GM13977 (cell line): ENCODE results near the gene NUAK2.
"Not testable (repeated sequence)": the region's sequence is repeated elsewhere in the genome, so short reads cannot be mapped to it uniquely, and the experiment has no call there.

Experiments
- DNase-seq: peaks from one replicate; pipeline ENCODE4 v3.0.0; 2012; ENCODE audit warnings: low spot score
- in situ Hi-C: fragments of 300-500 bp; cut with MboI; formaldehyde crosslinking; loops from one replicate; pipeline ENCODE4 v1.12.0; 2022; ENCODE audit warnings: low sequenced_read_pairs, low pct_unique_long_range_greater_than_20kb, mixed read lengths, inconsistent platforms; ENCODE audit not compliant: unreplicated experiment
- TF ChIP-seq, protein P1 (sequence below): IDR thresholded peaks from 2 replicates; pipeline ENCODE4 v1.5.1; 2012; ENCODE audit warnings: mild to moderate bottlenecking, control low read depth; ENCODE audit not compliant: insufficient read depth; ENCODE audit errors: extremely low read depth, missing control alignments

The NUAK2 gene

DNA sequence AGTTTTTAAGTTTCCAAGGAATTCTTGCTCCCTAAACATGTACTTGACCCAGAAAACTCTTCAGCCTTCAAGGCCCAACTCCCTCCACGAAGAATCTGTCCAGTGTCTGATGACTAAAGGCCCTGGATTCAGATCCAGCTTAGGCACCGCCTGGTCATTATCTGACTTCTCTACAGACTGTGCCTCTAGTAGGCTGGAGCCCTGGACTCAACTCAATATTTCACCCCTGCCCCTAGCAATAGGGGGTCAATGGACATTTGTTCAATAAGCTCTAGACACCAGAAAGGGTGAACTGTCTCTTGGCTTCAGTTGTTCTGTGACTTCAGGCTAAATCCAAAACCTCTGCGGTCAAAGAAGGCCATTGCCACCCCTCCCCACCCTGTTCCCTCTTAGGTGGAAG, 34.5 kb downstream of the NUAK2 start:
- in situ Hi-C loops = no loop called here
- DNase-seq = no peak
- TF ChIP-seq, protein P1, sequence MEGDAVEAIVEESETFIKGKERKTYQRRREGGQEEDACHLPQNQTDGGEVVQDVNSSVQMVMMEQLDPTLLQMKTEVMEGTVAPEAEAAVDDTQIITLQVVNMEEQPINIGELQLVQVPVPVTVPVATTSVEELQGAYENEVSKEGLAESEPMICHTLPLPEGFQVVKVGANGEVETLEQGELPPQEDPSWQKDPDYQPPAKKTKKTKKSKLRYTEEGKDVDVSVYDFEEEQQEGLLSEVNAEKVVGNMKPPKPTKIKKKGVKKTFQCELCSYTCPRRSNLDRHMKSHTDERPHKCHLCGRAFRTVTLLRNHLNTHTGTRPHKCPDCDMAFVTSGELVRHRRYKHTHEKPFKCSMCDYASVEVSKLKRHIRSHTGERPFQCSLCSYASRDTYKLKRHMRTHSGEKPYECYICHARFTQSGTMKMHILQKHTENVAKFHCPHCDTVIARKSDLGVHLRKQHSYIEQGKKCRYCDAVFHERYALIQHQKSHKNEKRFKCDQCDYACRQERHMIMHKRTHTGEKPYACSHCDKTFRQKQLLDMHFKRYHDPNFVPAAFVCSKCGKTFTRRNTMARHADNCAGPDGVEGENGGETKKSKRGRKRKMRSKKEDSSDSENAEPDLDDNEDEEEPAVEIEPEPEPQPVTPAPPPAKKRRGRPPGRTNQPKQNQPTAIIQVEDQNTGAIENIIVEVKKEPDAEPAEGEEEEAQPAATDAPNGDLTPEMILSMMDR = no peak

DNA sequence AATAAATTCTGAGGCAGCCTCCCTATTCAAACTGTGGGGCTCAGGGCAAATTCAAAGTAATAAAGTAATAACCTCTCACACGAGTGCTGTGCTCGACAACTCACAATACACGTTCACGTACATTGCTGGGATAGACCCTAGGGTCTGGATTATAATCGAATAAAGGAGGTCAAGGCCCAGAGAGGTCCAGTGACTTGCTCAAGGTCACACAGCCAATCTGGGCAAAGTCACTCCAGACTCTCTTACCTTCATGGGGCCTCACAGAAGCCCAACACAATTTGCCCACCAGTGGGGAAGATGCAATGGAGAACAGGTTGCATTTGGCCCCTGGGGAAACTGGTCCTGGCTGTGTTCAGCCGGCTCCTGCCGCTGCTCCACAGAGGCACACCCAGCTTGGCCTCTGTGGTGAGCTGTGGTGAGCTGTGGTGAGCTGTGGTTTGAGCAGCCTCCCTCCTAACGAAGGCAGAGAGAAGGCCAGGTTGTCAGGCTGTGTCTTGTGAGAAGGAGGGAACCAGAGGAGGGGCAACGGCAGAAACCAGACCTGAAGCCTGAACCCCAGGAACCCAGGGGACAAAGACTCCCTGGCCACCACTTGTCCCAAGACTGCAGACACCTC, 35.1 kb downstream of the NUAK2 start:
- TF ChIP-seq, protein P1 = no peak
- in situ Hi-C loops = no loop called here
- DNase-seq = peak; percentile 59

- DNase-seq = peak; percentile 64
- in situ Hi-C loops = no loop called here
- TF ChIP-seq, protein P1 = no peak
Measured at GRCh38 chr1:205285381-205286101, 36.0 kb downstream of the NUAK2 start.

- TF ChIP-seq, protein P1 = no peak
- DNase-seq = peak; percentile 65
- in situ Hi-C loops = loop anchor here (5.0 kb wide), 1 partner anchor 38 kb away; the partner anchor contains the start of gene NUAK2
Measured at GRCh38 chr1:205284420-205285144, 37.0 kb downstream of the NUAK2 start.

DNA sequence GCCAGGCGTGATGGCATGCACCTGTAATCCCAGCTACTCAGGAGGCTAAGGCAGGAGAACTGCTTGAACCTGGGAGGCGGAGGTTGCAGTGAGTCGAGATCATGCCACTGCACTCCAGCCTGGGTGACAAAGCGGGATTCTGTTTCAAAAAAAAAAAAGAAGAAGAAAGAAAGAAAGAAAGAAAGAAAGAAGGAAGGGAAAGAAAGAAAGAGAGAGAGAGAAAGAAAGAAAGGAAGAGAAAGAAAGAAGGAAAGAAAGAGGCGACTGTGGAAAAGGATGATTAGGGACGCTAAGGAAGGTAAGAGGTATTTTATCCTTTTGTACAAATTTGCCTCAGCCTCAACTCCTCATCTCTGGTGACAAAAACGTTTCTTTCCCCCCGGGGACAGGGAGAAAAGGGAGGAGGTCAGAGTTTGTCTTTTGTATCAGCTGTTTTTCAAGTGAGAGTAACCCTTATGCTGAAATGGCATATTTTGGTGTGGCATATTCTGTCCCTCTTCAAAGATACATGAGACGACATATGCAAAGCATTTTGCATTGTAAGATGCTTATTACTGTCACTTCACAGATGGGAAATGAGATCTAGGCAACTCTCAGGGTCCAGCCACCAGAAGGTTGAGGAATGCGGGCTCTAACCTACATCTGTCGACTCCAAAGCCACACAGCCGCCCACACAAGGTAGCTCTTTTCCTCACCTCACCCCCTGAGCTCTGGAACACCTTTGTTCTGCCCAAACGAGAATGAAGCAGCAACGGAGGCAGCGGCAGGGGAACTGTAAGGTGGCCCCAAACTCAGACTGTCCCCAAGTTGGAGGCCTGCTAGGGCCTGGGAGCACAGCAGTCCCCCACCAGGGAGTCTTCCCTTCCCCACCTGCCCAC, 38.0 kb downstream of the NUAK2 start:
- in situ Hi-C loops = loop anchor here (5.0 kb wide), 1 partner anchor 39 kb away; the partner anchor contains the start of gene NUAK2
- TF ChIP-seq, protein P1 = no peak
- DNase-seq = no peak

DNA sequence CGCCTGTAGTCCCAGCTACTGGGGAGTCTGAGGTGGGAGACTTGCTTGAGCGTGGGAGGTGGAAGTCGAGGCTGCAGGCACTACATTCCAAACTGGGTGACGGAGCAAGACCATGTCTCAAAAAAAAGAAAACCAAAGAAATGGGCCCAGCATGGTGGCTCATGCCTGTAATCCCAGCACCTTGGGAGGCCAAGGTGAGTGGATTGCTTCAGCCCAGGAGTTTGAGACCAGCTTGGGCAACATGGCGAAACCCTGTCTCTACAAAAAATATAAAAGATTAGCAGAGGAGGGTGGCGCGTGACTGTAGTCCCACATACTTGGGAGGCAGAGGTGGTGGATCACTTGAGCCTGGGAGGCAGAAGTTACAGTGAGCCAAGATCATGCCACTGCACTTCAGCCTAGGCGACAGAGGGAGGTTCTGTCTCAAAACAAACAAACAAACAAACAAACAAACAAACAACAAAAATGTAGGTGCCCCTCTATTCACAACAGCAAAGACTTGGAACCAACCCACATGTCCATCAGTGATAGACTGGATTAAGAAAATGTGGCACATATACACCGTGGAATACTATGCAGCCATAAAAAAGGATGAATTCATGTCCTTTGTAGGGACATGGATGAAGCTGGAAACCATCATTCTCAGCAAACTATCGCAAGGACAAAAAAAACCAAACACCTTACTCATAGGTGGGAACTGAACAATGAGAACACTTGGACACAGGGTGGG, 40.7 kb downstream of the NUAK2 start:
- in situ Hi-C loops = loop anchor here (5.0 kb wide), 1 partner anchor 41 kb away; the partner anchor contains the start of gene NUAK2
- not testable (repeated sequence) for DNase-seq
